ENCODE measurements around the gene B4GAT1. TPM values are rescaled to one million over a fixed set of nuclear protein-coding genes. Genes with fewer than 3 reads are reported as not detected.

Gene B4GAT1
- total RNA-seq = 19.0 and 60.0 TPM in 2 replicates

GRCh38 chr11:66347425-66348276 is at the start of gene B4GAT1:
Gene B4GAT1, minus strand, starts transcription at chr11:66347629. Its CDS starts 84 bp downstream, at chr11:66347545.

GRCh38 chr11:66371627-66372415 is 24.4 kb upstream of the B4GAT1 start, which contains the start of gene SLC29A2:
Gene SLC29A2, minus strand, starts transcription at chr11:66371760. Its CDS starts 169 bp downstream, at chr11:66371591.

GRCh38 chr11:66344550-66345315 is 2.7 kb downstream of the B4GAT1 start, which contains the start of gene BRMS1:
Gene BRMS1, minus strand, starts transcription at chr11:66345104. Its CDS starts 2,870 bp downstream, at chr11:66342234.

GRCh38 chr11:66336234-66337102 is 11.0 kb downstream of the B4GAT1 start, which contains the start of gene RIN1:
Gene RIN1, minus strand, starts transcription at chr11:66336434. Its CDS starts 32 bp downstream, at chr11:66336402.

GRCh38 chr11:66316849-66317251 is 30.6 kb downstream of the B4GAT1 start, which contains the start of gene CD248:
Gene CD248, minus strand, starts transcription at chr11:66317044. Its CDS starts 17 bp downstream, at chr11:66317027.

Other genes starting within 250 kb of the B4GAT1 start
- gene KLC2, start 89.9 kb downstream of the B4GAT1 start, total RNA-seq = 16.9 and 24.5 TPM in 2 replicates
- 49.9 and 102 TPM in 2 replicates for gene RAB1B, start 79.0 kb downstream of the B4GAT1 start, total RNA-seq
- 0.19 and 0.85 TPM in 2 replicates for gene CNIH2, start 69.5 kb downstream of the B4GAT1 start, total RNA-seq
- gene YIF1A, start 58.5 kb downstream of the B4GAT1 start, total RNA-seq = 180 and 267 TPM in 2 replicates
- under 0.01 and 0.28 TPM in 2 replicates for gene TMEM151A, start 55.7 kb downstream of the B4GAT1 start, total RNA-seq
- 28.5 and 40.3 TPM in 2 replicates for gene CD248, start 30.6 kb downstream of the B4GAT1 start, total RNA-seq
- 12.1 and 33.5 TPM in 2 replicates for gene RIN1, start 11.2 kb downstream of the B4GAT1 start, total RNA-seq
- 38.9 and 83.6 TPM in 2 replicates for gene BRMS1, start 2.5 kb downstream of the B4GAT1 start, total RNA-seq
- 0.58 and 0.85 TPM in 2 replicates for gene SLC29A2, start 24.1 kb upstream of the B4GAT1 start, total RNA-seq
- gene NPAS4, start 73.4 kb upstream of the B4GAT1 start, total RNA-seq = not detected in 2 replicates
- gene MRPL11, start 91.2 kb upstream of the B4GAT1 start, total RNA-seq = 27.9 and 47.7 TPM in 2 replicates
- gene PELI3, start 119.3 kb upstream of the B4GAT1 start, total RNA-seq = 6.7 and 18.6 TPM in 2 replicates
- gene DPP3, start 132.8 kb upstream of the B4GAT1 start, total RNA-seq = 24.2 and 52.5 TPM in 2 replicates
- 16.3 and 33.3 TPM in 2 replicates for gene BBS1, start 163.0 kb upstream of the B4GAT1 start, total RNA-seq
- gene ZDHHC24, start 198.4 kb upstream of the B4GAT1 start, total RNA-seq = 9.4 and 12.4 TPM in 2 replicates
- under 0.01 and 0.28 TPM in 2 replicates for gene ACTN3, start 199.3 kb upstream of the B4GAT1 start, total RNA-seq
- 11.7 and 53.0 TPM in 2 replicates for gene CTSF, start 221.0 kb upstream of the B4GAT1 start, total RNA-seq
- gene CCDC87, start 245.4 kb upstream of the B4GAT1 start, total RNA-seq = 0.19 and 0.28 TPM in 2 replicates
- 42.4 and 43.7 TPM in 2 replicates for gene CCS, start 245.6 kb upstream of the B4GAT1 start, total RNA-seq